Choroid plexus epithelial cell (primary cell): ENCODE measurements around the gene SLC22A23.

Experiments used
- DNase-seq: peaks from one replicate; pipeline ENCODE4 v3.0.0-alpha.2; 2010; ENCODE audit warnings: low read depth
- H3K4me3 ChIP-seq: 2 replicates; pipeline ENCODE4 v1.5.1; 2011; ENCODE audit warnings: low read depth, mild to moderate bottlenecking, control low read depth, low read length, moderate library complexity
- TF ChIP-seq, protein P1 (sequence below): conservative IDR thresholded peaks from 2 replicates; pipeline ENCODE4 v1.5.1; 2011; ENCODE audit warnings: low read depth, mild to moderate bottlenecking, control low read depth, inconsistent platforms, low read length, moderate library complexity

SLC22A23 gene

DNA sequence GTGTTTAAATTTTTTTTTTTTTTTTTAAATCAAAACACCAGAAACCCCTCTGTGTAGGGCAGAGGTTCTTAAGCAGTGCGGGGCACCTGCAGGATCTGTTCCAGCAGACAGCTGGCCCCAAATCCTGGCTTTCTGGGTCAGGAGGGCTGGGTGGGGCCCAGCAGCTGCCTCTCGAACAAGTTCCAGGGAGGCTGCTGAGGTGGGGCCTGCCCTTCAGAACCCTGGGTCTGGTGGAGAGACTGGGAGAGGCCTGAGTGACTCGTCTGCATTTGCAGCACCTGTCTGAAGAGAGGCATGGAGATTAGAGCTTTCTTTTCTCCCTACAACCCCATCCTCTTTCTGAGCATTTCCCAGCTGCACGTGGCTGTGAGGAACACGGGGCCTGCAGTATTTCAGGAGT is 189.7 kb downstream of the SLC22A23 start:
- TF ChIP-seq, protein P1, sequence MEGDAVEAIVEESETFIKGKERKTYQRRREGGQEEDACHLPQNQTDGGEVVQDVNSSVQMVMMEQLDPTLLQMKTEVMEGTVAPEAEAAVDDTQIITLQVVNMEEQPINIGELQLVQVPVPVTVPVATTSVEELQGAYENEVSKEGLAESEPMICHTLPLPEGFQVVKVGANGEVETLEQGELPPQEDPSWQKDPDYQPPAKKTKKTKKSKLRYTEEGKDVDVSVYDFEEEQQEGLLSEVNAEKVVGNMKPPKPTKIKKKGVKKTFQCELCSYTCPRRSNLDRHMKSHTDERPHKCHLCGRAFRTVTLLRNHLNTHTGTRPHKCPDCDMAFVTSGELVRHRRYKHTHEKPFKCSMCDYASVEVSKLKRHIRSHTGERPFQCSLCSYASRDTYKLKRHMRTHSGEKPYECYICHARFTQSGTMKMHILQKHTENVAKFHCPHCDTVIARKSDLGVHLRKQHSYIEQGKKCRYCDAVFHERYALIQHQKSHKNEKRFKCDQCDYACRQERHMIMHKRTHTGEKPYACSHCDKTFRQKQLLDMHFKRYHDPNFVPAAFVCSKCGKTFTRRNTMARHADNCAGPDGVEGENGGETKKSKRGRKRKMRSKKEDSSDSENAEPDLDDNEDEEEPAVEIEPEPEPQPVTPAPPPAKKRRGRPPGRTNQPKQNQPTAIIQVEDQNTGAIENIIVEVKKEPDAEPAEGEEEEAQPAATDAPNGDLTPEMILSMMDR = no peak
- DNase-seq = no peak
- H3K4me3 ChIP-seq = no peak overlapping the region

DNA sequence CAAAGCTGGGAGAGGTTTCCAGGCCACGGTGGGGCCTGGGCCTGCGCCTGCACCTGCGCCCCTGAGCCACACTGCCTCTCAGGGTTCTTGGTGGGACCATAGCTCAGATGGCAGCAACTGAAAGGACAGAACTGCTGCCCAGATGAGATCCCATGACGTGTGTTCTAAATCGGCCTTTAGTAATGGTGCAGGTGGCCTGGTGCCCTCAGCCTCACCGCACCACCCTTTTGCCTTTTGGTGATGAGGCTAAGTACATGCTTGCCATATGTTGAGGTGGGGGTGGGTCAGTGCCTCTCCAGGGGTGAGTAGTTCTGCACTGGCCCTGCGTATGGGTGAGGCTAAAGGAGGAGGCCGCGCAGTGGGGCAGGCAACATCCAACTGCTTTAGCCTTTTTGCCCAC is 190.7 kb downstream of the SLC22A23 start:
- TF ChIP-seq, protein P1 = no peak

DNA sequence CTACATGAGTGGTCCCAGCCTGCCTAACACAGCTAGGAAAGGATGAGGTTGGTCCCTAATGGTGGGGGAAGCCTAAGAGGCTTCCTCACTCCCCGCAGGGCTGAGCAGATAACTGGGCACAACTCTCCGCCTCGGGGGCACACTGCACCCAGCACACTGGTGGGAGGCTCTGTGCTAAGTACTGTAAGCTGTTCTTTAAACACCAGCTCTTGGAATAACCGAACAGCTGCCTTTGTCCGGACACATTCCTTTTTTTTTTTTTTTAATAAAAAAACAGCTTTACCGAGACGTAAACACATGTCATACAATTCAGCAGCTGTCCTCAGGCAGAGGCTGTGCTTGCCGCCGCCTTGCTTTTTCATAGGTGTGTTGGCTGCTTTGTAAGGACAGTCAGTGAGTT is 191.2 kb downstream of the SLC22A23 start:
- no peak overlapping the region for H3K4me3 ChIP-seq
- TF ChIP-seq, protein P1 = no peak
- no peak for DNase-seq

More for the DNA sequence above, 190.7 kb downstream of the SLC22A23 start:
- H3K4me3 ChIP-seq = no peak overlapping the region
- no peak for DNase-seq

DNA sequence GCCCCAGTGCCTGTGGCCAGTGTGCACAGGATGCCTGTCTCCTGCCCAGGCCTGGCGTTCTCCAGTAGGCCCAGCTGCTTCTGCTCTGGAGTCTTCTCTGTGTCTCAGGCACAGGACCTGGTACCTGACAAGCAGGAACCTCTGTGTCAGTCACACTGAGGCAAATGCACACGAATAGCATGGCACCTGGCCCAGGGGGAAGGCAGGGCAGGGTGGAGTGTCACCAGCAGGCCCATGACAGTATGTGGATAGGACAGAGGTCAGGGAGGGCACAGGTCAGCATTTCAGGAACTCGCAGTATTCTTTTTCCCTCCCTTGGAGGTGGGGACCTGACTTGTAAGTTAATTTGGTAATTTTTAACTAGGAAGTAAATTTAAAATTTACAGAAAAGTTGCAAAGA is 192.5 kb downstream of the SLC22A23 start:
- no peak overlapping the region for H3K4me3 ChIP-seq
- TF ChIP-seq, protein P1 = no peak
- DNase-seq = no peak

DNA sequence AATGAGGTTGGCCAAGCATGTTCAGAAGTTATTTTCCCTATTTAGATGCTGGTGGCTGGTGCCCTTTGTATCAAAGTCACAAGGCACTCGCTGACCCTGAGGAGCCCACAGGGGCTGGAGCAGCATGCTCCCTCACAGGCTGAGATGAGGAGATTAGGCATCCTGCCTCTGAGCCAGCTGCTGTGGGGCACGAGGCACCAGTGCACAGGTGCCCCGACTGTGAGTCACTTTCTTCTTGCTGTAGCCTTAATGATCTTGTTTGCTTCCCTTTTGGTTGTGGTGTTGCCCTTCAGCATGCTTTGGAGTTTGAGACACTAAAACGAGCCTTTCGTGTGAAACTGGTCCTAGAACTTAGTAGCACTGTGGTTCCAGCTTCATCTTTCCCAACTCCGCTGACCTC is 193.8 kb downstream of the SLC22A23 start:
- DNase-seq = no peak
- TF ChIP-seq, protein P1 = no peak
- no peak overlapping the region for H3K4me3 ChIP-seq

DNA sequence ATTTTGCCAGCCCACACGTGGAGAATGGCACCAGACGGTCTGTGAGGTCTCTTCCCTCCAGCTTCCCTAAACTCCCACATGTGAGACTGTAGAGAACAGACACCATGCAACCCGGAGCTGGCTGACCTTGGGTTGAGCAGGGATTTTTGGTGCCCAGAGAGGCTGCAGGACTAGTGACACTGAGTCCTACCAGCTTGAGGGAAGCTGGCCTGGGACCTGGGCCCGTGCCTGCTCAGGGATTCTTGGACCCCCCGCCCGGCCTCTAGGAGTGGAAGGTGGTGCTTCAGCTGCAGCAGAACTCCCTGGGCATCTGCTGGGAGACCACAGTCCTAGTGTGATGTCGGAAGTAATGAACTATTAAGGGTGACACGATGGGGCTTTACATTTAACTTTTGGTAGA is 194.9 kb downstream of the SLC22A23 start:
- DNase-seq = no peak
- TF ChIP-seq, protein P1 = no peak
- H3K4me3 ChIP-seq = no peak overlapping the region

DNA sequence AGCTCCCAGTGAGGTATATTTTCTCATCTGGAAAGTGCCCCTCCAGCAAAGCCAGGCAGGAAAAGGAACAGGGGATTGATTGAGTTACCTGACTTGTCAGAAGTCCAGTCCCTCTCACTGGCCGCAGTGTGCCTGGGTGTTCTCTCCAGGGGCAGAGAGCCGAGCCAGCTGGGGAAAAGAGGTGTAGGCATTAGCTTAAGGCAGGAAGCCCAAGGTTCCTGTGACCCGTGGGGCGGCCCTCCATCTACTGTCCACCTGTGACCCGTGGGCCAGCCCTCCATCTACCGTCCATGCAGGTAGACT is 195.4 kb downstream of the SLC22A23 start:
- TF ChIP-seq, protein P1 = no peak
- no peak overlapping the region for H3K4me3 ChIP-seq
- DNase-seq = no peak
